ENCODE results near the gene KLK5. TPM values are rescaled to one million over a fixed set of nuclear protein-coding genes. Genes with fewer than 3 reads are reported as not detected.

Gene KLK5
- polyA plus RNA-seq, 1 donor from 2014 or later: not detected

DNA sequence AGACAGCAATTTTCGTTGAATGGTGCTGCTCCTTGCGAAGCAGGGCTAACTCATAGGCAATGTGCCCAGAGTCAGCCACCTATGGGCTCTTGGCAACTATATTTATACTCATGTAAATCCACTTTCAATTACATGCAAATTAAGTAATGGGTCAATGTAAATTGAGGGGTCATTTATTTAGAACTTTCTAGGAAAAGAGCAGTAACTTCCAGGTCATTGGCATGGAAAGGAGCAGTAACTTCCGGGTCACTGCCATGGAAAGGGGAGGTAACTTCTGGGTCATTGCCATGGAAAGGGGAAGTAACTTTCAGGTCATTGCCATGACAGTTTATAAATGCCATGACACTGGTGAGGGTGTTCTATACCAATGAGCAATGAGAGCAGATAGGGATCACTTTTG lies 53.3 kb downstream of the KLK5 start:
- Histone ChIP-seq H3K27ac (ENCODE audit: low read length) (no peak overlapping the region), H3K4me3 (ENCODE audit: low read length) (no peak overlapping the region), H3K9me2 (ENCODE audit: insufficient read depth, low read length) (no peaks in the 10 kb centered on the region), H2AFZ (ENCODE audit: low read depth, low read length) (no peak overlapping the region), H3K9me3 (ENCODE audit: low read length) (no peaks in the 10 kb centered on the region), H3K27me3 (ENCODE audit: insufficient read depth, low read depth, low read length) (no peaks in the 10 kb centered on the region), H3F3A (ENCODE audit: insufficient read depth, low read length, poor library complexity, severe bottlenecking) (no peaks in the 10 kb centered on the region), H3K36me3 (ENCODE audit: insufficient read depth, low read length) (no peaks in the 10 kb centered on the region), H3K79me2 (replicated peaks; ENCODE audit: insufficient read depth, low read length) (no peaks in the 10 kb centered on the region), H3K4me2 (ENCODE audit: low read length) (no peak overlapping the region), H4K20me1 (ENCODE audit: insufficient read depth) (no peaks in the 10 kb centered on the region), H3K9ac (ENCODE audit: low read length) (no peak overlapping the region)
- no peak for TF ChIP-seq RAD21 (conservative IDR thresholded peaks at IDR 0.05)
- TF ChIP-seq EZH2 (IDR thresholded peaks at IDR 0.05; ENCODE audit: borderline replicate concordance, insufficient read depth, low read length, poor library complexity, severe bottlenecking): no peak
- TF ChIP-seq EP300 (conservative IDR thresholded peaks at IDR 0.05; ENCODE audit: poor library complexity, severe bottlenecking): no peak
- no peak for TF ChIP-seq REST (IDR thresholded peaks at IDR 0.05; ENCODE audit: borderline replicate concordance)
- TF ChIP-seq TAF1 (IDR thresholded peaks at IDR 0.05; ENCODE audit: low read depth): no peak
- no peak for TF ChIP-seq CTCF (IDR thresholded peaks at IDR 0.05; ENCODE audit: poor library complexity, severe bottlenecking)
- no peak for TF ChIP-seq MXI1 (conservative IDR thresholded peaks at IDR 0.05; ENCODE audit: poor library complexity, severe bottlenecking)
- no peak for TF ChIP-seq POLR2AphosphoS5 (IDR thresholded peaks at IDR 0.05)
- no peak for TF ChIP-seq SMC3 (conservative IDR thresholded peaks at IDR 0.05; ENCODE audit: poor library complexity)

GRCh38 chr19:50898018-50898417 lies 54.8 kb downstream of the KLK5 start:
- Histone ChIP-seq H2AFZ (ENCODE audit: low read depth, low read length) (no peak overlapping the region), H3F3A (ENCODE audit: insufficient read depth, low read length, poor library complexity, severe bottlenecking) (no peaks in the 10 kb centered on the region), H3K9ac (ENCODE audit: low read length) (no peak overlapping the region), H3K9me2 (ENCODE audit: insufficient read depth, low read length) (no peaks in the 10 kb centered on the region), H3K36me3 (ENCODE audit: insufficient read depth, low read length) (no peaks in the 10 kb centered on the region), H3K9me3 (ENCODE audit: low read length) (no peaks in the 10 kb centered on the region), H3K4me2 (ENCODE audit: low read length) (no peak overlapping the region), H3K79me2 (replicated peaks; ENCODE audit: insufficient read depth, low read length) (no peaks in the 10 kb centered on the region), H4K20me1 (ENCODE audit: insufficient read depth) (no peaks in the 10 kb centered on the region), H3K27ac (ENCODE audit: low read length) (no peak overlapping the region), H3K27me3 (ENCODE audit: insufficient read depth, low read depth, low read length) (no peaks in the 10 kb centered on the region), H3K4me3 (ENCODE audit: low read length) (no peak overlapping the region)
- TF ChIP-seq EP300 (conservative IDR thresholded peaks at IDR 0.05; ENCODE audit: poor library complexity, severe bottlenecking) (no peak), EZH2 (IDR thresholded peaks at IDR 0.05; ENCODE audit: borderline replicate concordance, insufficient read depth, low read length, poor library complexity, severe bottlenecking) (no peak), SMC3 (conservative IDR thresholded peaks at IDR 0.05; ENCODE audit: poor library complexity) (no peak), CTCF (IDR thresholded peaks at IDR 0.05; ENCODE audit: poor library complexity, severe bottlenecking) (no peak), REST (IDR thresholded peaks at IDR 0.05; ENCODE audit: borderline replicate concordance) (no peak), POLR2AphosphoS5 (IDR thresholded peaks at IDR 0.05) (no peak), MXI1 (conservative IDR thresholded peaks at IDR 0.05; ENCODE audit: poor library complexity, severe bottlenecking) (no peak), TAF1 (IDR thresholded peaks at IDR 0.05; ENCODE audit: low read depth) (no peak), RAD21 (conservative IDR thresholded peaks at IDR 0.05) (no peak)

All from neural cell (in vitro differentiated cells).